Adrenal gland (tissue), 12 donors: ENCODE data around the gene CTSH. TPM values are rescaled to one million over a fixed set of nuclear protein-coding genes. Genes with fewer than 3 reads are reported as not detected.

Experiments
- DNase-seq, 7 donors: peaks; one replicate each; pipeline ENCODE4 v3.0.0-alpha.2; 2019 to 2020
- H3K27ac ChIP-seq, 5 donors: fragments of 200-600 bp; sonication (generic) in 4 of 5; 1 replicate in 3 of 5; 2 replicates in 2 of 5; pipeline versions ENCODE4 v1.5.1 to v1.8.0; 2016 to 2020; ENCODE audit warnings: mild to moderate bottlenecking in 1 of 5
- H3K27me3 ChIP-seq: fragments of 200-600 bp; 2 replicates; pipeline ENCODE4 v1.8.0; 2021
- H3K36me3 ChIP-seq, 2 donors: fragments of 200-600 bp; replicated peaks in 1 of 2; 1 replicate in 1 of 2; 2 replicates in 1 of 2; pipeline versions ENCODE4 v1.5.1 to v1.8.0; 2018 to 2022
- H3K4me1 ChIP-seq, 2 donors: fragments of 200-600 bp; replicated peaks in 1 of 2; 1 replicate in 1 of 2; 2 replicates in 1 of 2; pipeline versions ENCODE4 v1.5.1 to v1.8.0; 2018 to 2021
- H3K4me3 ChIP-seq, 4 donors: fragments of 200-600 bp; sonication (generic) in 3 of 4; one replicate each; pipeline ENCODE4 v1.5.1; 2016 to 2018
- H3K9me3 ChIP-seq, 3 donors: fragments of 200-600 bp; sonication (generic) in 1 of 3; replicated peaks in 1 of 3; 1 replicate in 2 of 3; 2 replicates in 1 of 3; pipeline versions ENCODE4 v1.5.1 to v1.8.0; 2016 to 2021
- CTCF ChIP-seq, 6 experiments: fragments of 450-650 bp in 4 of 6; fragments of 200-600 bp in 2 of 6; sonication (generic) in 1 of 6; IDR thresholded peaks; 1 replicate in 5 of 6; 2 replicates in 1 of 6; pipeline versions ENCODE4 v1.5.1 to v1.8.0; 2016 to 2021; ENCODE audit warnings: antibody characterized with exemption in 6 of 6, mild to moderate bottlenecking in 2 of 6, moderate library complexity in 1 of 6
- POLR2A ChIP-seq, 2 donors: fragments of 450-650 bp; IDR thresholded peaks; one replicate each; pipeline ENCODE4 v1.6.1; 2017; ENCODE audit warnings: antibody characterized with exemption in 2 of 2, mild to moderate bottlenecking in 2 of 2, moderate library complexity in 1 of 2
- WGBS, 4 donors: extraction: QIAGEN DNeasy Blood & Tissue Kit in 2 of 4; methylation state at CpG; one replicate each; pipeline versions ENCODE4 v1.1.5 to v1.1.7; 2013 to 2017; 5-methylcytosine and 5-hydroxymethylcytosine counted together
- intact Hi-C, 2 donors: fragments of 100-400 bp; cut with DNase I; formaldehyde crosslinking; loops; one replicate each; pipeline versions ENCODE4 v1.14.1 to v1.15.0; 2022 to 2023
- polyA plus RNA-seq, 3 donors: library from polyadenylated mRNA; stranded (reverse); fragments of 200-250 nt in 2 of 3; fragments of 350-450 nt in 1 of 3; fragmentation: Illumina TruSeq in 1 of 3; extraction: RNeasy Lipid Tissue Mini Kit (QIAGEN cat#74804) in 1 of 3; gene quantifications; one replicate each; pipeline ENCODE4 v1.2.3, GENCODE V29; 2013 to 2014
- total RNA-seq, 9 donors: library from RNA; depleted of rRNA in 4 of 9; stranded (reverse); fragments of >200 nt in 4 of 9; fragments of 120-200 nt in 1 of 9; fragmentation: NEBNext Ultra II Directional in 1 of 9; extraction: Animal tissue kit (Norgen Biotek cat#: 25700) in 1 of 9; gene quantifications; one replicate each; pipeline versions ENCODE4 v1.1.0 to v1.2.4, GENCODE V29; 2013 to 2023
- donor health status: healthy with polysubstance abuse.
- donor health status: Bipolar disorder and iron deficiency.
- donor health status: DM: yes; HTN: yes; CAD: no.
- donor health status: DM: no; HTN: no; CAD: no.
- donor health status: DM: no; HTN: no; CAD: no.
- donor health status: DM: yes; HTN: yes; CAD: no.

The CTSH gene
- total and polyA plus RNA-seq, 12 donors, result 24.2 to 303 (median 139) TPM

DNA sequence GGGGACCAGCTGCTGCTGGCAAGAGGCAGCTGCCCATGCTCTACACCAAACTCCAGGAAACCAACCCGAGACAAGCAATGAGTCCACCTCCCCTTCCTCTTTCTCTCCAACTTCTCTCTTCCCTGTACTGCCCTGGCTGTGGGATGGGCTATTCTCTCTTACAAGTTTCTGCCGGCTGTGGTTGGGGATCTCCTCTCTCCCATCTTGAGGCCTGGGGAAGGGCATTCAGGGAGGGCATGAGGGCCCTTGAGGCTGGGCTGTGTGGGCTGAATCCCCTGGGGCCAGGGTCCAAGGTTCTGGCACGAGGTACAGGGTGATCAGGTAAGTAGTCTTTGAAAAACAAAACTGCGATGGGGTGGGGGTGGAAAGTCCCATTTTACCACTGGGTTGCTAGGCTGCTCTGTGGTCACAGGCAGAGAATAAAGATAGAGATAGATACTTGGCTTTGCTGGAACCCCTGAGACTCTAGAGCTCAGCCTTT is 32.3 kb upstream of the CTSH start:
- WGBS, 4 donors, result 60 to 82% (median 72%) methylated on average over 2 to 4 of the region's 4 CpGs
- Histone ChIP-seq H3K36me3 (no peaks in the 10 kb centered on the region), H3K27me3 (no peaks in the 10 kb centered on the region), H3K4me3 (no peak overlapping the region), H3K9me3 (no peaks in the 10 kb centered on the region), H3K4me1 (peaks cover 5 to 6% of the 10 kb centered on the region in 2 donors), H3K27ac (peak overlapping the region in 2 of 5 donors; percentile 22 to 34)
- no peak for DNase-seq
- intact Hi-C loops, result loop anchor here in 1 of 2 donors (5.0 kb wide), 1 partner anchor 65 kb away; no protein-coding TSS in a partner anchor
- TF ChIP-seq POLR2A (IDR thresholded peaks at IDR 0.05) (no peak), CTCF (IDR thresholded peaks at IDR 0.05) (no peak)

DNA sequence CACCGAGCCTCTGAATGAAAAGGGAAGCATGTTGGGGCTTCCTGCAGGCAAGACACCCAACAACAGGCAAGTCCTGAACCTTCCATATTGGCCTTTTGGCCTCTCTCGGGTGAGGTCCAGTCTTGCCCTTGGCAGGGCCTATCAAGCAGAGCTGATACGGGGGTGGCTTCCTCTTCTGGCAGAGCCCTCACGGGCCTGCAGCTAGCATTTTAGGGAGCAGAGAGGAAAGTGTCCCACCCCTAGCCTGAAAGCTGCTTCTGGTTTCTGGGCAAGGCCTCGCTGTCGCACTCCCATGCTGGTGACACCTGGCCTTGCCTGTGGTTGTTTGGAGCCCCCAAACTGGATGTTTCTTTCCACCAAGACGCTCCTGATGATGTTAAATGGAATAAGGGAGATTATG is 31.8 kb upstream of the CTSH start:
- TF ChIP-seq POLR2A (IDR thresholded peaks at IDR 0.05), result no peak
- TF ChIP-seq CTCF (IDR thresholded peaks at IDR 0.05), result no peak

DNA sequence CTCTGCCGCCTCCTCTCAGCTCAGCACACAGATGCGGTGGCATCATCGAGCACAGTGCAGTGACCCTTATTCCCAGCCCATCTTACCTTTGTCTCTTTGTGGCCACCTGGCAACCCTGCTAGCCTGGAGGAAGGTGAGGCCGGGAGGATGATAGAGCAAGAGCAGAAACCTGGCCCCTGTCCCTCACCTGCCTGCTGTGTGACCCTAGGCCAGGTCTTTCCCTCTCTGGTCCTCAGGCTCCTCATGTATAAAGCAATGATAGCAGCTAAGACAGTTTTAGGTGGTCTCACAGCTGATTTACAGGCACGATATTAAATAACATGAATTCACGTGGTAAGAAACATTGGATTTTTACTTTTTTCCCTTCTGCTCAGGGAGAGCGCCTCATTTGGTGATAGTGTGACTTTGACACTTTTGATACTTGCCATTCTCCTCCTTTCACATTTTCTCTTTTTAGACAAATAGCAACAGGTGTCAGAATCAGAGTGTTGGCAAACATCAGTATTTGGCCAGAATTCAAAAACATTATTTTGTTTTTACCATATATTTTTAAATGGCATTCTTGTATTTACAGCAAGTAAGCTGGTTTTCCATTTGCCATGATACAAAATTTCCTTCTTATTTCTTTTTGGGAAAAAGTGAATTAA is 29.5 kb upstream of the CTSH start:
- H3K9me3 ChIP-seq, result no peaks in the 10 kb centered on the region
- no peaks in the 10 kb centered on the region for H3K27me3 ChIP-seq
- H3K27ac ChIP-seq, result no peak overlapping the region
- peaks cover 6 to 10% of the 10 kb centered on the region in 2 donors for H3K4me1 ChIP-seq
- 91 to 94% (median 94%) methylated on average over 6 to 7 of the region's 7 CpGs for WGBS, 4 donors
- intact Hi-C loops, result no loop called here
- no peak for DNase-seq
- no peak overlapping the region for H3K4me3 ChIP-seq
- TF ChIP-seq POLR2A (IDR thresholded peaks at IDR 0.05) (no peak), CTCF (IDR thresholded peaks at IDR 0.05) (no peak)
- no peaks in the 10 kb centered on the region for H3K36me3 ChIP-seq

More for the DNA sequence above, 31.8 kb upstream of the CTSH start:
- H3K4me3 ChIP-seq, result no peak overlapping the region
- peaks cover 5 to 6% of the 10 kb centered on the region in 2 donors for H3K4me1 ChIP-seq
- no peaks in the 10 kb centered on the region for H3K36me3 ChIP-seq
- H3K9me3 ChIP-seq, result no peaks in the 10 kb centered on the region
- no peak for DNase-seq
- intact Hi-C loops, result loop anchor here in 1 of 2 donors (5.0 kb wide), 1 partner anchor 64 kb away; no protein-coding TSS in a partner anchor
- H3K27ac ChIP-seq, result peak overlapping the region in 2 of 5 donors; percentile 22 to 34
- no peaks in the 10 kb centered on the region for H3K27me3 ChIP-seq
- WGBS, 4 donors, result 77 to 86% (median 80%) methylated on average over 3 to 7 of the region's 7 CpGs

- no peaks in the 10 kb centered on the region for H3K27me3 ChIP-seq
- no peak overlapping the region for H3K27ac ChIP-seq
- 73 to 82% (median 77%) methylated on average over 5 of the region's 5 CpGs for WGBS, 4 donors
- TF ChIP-seq POLR2A (IDR thresholded peaks at IDR 0.05) (no peak), CTCF (IDR thresholded peaks at IDR 0.05) (no peak)
- intact Hi-C loops, result no loop called here
- peaks cover 3 to 6% of the 10 kb centered on the region in 2 donors for H3K4me1 ChIP-seq
- no peak for DNase-seq
- H3K4me3 ChIP-seq, result no peak overlapping the region
- no peaks in the 10 kb centered on the region for H3K9me3 ChIP-seq
- H3K36me3 ChIP-seq, result no peaks in the 10 kb centered on the region
These were observed 25.0 kb upstream of the CTSH start for GRCh38 chr15:78969687-78970349.
